ENCODE measurements around the gene KL. TPM values are rescaled to one million over a fixed set of nuclear protein-coding genes. Genes with fewer than 3 reads are reported as not detected.

The KL gene
- total RNA-seq, 2 donors from 2014 or later: 0.09 TPM; not detected in 1

DNA sequence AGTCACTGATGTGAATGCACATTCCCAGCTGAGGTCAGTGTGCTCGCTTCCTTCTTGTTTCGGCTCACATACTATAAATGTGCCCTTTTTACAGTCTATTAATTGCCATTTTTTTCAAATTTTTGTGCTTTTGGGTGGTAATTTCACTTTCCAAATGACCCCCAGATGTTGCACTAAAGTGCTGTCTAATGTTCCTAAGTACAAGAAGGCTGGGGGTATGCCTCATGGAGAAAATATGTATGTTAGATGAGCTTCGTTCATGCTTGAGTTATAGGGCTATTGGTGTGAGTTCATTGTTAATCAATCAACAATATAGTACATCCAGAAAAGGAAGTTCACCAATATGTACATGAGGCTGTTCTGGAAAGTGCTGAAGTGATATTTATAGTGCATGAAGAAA lies 84.7 kb downstream of the KL start:
- Histone ChIP-seq H3K4me1 (ENCODE audit: control insufficient read depth, insufficient read depth, low read length) (no peaks in the 10 kb centered on the region), H3K9ac (ENCODE audit: extremely low read depth, low read length, poor library complexity, severe bottlenecking) (no peak overlapping the region), H3K4me3 (ENCODE audit: low read length) (peak overlapping the region; percentile 8), H3K27ac (ENCODE audit: low read depth, low read length) (no peak overlapping the region), H3K36me3 (ENCODE audit: control insufficient read depth, insufficient read depth, low read length) (no peaks in the 10 kb centered on the region), H3K9me3 (ENCODE audit: control insufficient read depth, low read length) (peaks cover 30% of the 10 kb centered on the region), H3K27me3 (ENCODE audit: control insufficient read depth, insufficient read depth, low read length, poor library complexity, severe bottlenecking) (peaks cover 5% of the 10 kb centered on the region)
- Mint-ChIP-seq H3K27ac (no peak overlapping the region), H3K27me3 (ENCODE audit: insufficient read depth) (peaks cover 16% of the 10 kb centered on the region), H3K4me3 (no peak overlapping the region), H3K36me3 (ENCODE audit: low read depth) (no peaks in the 10 kb centered on the region), H3K9me3 (peaks cover 12% of the 10 kb centered on the region), H3K4me1 (peaks cover 14% of the 10 kb centered on the region)
- 100% methylated on average over 2 of the region's 3 CpGs; no CpG with 5 or more reads in 1 of the 2 experiments for whole genome bisulfite sequencing, 2 experiments (ENCODE audit: insufficient coverage in 1 of 2, insufficient read length in 1 of 2)
- no peak for DNase-seq
- TF ChIP-seq, protein P1, sequence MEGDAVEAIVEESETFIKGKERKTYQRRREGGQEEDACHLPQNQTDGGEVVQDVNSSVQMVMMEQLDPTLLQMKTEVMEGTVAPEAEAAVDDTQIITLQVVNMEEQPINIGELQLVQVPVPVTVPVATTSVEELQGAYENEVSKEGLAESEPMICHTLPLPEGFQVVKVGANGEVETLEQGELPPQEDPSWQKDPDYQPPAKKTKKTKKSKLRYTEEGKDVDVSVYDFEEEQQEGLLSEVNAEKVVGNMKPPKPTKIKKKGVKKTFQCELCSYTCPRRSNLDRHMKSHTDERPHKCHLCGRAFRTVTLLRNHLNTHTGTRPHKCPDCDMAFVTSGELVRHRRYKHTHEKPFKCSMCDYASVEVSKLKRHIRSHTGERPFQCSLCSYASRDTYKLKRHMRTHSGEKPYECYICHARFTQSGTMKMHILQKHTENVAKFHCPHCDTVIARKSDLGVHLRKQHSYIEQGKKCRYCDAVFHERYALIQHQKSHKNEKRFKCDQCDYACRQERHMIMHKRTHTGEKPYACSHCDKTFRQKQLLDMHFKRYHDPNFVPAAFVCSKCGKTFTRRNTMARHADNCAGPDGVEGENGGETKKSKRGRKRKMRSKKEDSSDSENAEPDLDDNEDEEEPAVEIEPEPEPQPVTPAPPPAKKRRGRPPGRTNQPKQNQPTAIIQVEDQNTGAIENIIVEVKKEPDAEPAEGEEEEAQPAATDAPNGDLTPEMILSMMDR (conservative IDR thresholded peaks at IDR 0.05): no peak

DNA sequence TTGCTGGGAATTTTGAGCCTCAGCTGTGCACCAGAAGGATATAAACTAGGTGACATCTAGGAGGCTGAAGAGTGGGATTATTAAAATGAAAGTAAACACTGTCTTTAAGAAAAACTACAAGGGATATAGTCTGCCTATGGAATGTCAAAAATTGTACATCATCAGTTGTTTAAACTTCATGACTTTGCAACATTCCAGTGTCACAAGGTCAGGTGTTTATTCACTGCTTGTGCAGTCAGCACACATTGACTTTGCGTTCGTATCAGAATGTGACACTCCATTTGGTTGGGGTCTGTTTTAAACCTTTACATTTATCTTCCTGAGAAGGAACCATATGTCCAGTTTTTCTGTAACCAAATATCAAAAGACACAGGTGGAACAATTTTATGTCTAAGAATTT lies 85.6 kb downstream of the KL start:
- Histone ChIP-seq H3K4me3 (ENCODE audit: low read length) (no peak overlapping the region), H3K9me3 (ENCODE audit: control insufficient read depth, low read length) (peaks cover 29% of the 10 kb centered on the region), H3K27me3 (ENCODE audit: control insufficient read depth, insufficient read depth, low read length, poor library complexity, severe bottlenecking) (peaks cover 9% of the 10 kb centered on the region), H3K4me1 (ENCODE audit: control insufficient read depth, insufficient read depth, low read length) (no peaks in the 10 kb centered on the region), H3K27ac (ENCODE audit: low read depth, low read length) (no peak overlapping the region), H3K9ac (ENCODE audit: extremely low read depth, low read length, poor library complexity, severe bottlenecking) (no peak overlapping the region), H3K36me3 (ENCODE audit: control insufficient read depth, insufficient read depth, low read length) (no peaks in the 10 kb centered on the region)
- Mint-ChIP-seq H3K27ac (no peak overlapping the region), H3K9me3 (peaks cover 12% of the 10 kb centered on the region), H3K4me1 (peaks cover 14% of the 10 kb centered on the region), H3K36me3 (ENCODE audit: low read depth) (peaks cover 2% of the 10 kb centered on the region), H3K27me3 (ENCODE audit: insufficient read depth) (peaks cover 20% of the 10 kb centered on the region), H3K4me3 (no peak overlapping the region)
- WGBS, 2 experiments (ENCODE audit: insufficient coverage in 1 of 2, insufficient read length in 1 of 2): 95% methylated on average over 2 of the region's 2 CpGs; no CpG with 5 or more reads in 1 of the 2 experiments
- no peak for DNase-seq
- TF ChIP-seq, protein P1 (conservative IDR thresholded peaks at IDR 0.05): no peak

DNA sequence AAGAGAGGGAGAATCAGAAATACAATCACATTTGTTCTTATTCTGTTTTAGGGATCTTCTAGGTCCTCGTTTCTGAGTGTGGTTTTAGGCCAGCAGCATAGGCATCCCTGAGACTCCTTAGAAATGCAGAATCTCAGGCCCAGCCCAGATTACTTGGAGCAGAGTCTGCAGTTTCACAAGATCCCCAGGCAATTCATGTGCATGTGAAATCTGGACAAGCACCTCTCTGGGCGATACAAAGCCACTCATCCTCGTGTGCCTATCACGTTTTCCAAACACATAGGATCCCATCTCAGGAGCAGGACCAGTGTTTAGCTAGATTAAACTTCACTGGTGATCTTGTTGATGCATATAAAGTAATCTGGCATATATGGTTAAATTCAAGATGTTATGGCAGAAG lies 87.2 kb downstream of the KL start:
- no peak overlapping the region for H3K27ac ChIP-seq (ENCODE audit: low read depth, low read length)
- H3K9ac ChIP-seq (ENCODE audit: extremely low read depth, low read length, poor library complexity, severe bottlenecking): no peak overlapping the region
- Mint-ChIP-seq H3K4me3 (no peak overlapping the region), H3K27ac (no peak overlapping the region), H3K27me3 (ENCODE audit: insufficient read depth) (peaks cover 23% of the 10 kb centered on the region), H3K36me3 (ENCODE audit: low read depth) (peaks cover 2% of the 10 kb centered on the region), H3K4me1 (peaks cover 14% of the 10 kb centered on the region), H3K9me3 (peaks cover 7% of the 10 kb centered on the region)
- H3K27me3 ChIP-seq (ENCODE audit: control insufficient read depth, insufficient read depth, low read length, poor library complexity, severe bottlenecking): peaks cover 21% of the 10 kb centered on the region
- WGBS, 2 experiments (ENCODE audit: insufficient coverage in 1 of 2, insufficient read length in 1 of 2): 94 to 97% methylated on average over 4 of the region's 4 CpGs
- H3K4me3 ChIP-seq (ENCODE audit: low read length): no peak overlapping the region
- H3K4me1 ChIP-seq (ENCODE audit: control insufficient read depth, insufficient read depth, low read length): no peaks in the 10 kb centered on the region
- no peaks in the 10 kb centered on the region for H3K36me3 ChIP-seq (ENCODE audit: control insufficient read depth, insufficient read depth, low read length)
- TF ChIP-seq, protein P1 (conservative IDR thresholded peaks at IDR 0.05): no peak
- H3K9me3 ChIP-seq (ENCODE audit: control insufficient read depth, low read length): peaks cover 14% of the 10 kb centered on the region
- no peak for DNase-seq
